SHP77 treated with DMSO at 0.1 percent for 48 hours (cell line): ENCODE measurements around the gene SEC22A.

Experiments
- DNase-seq: peaks from one replicate; lab custom pipeline; 2025; lab: John Stamatoyannopoulos, UW

SEC22A gene

GRCh38 chr3:123287962-123288302 lies 86.2 kb downstream of the SEC22A start:
- DNase-seq = no peak

DNA sequence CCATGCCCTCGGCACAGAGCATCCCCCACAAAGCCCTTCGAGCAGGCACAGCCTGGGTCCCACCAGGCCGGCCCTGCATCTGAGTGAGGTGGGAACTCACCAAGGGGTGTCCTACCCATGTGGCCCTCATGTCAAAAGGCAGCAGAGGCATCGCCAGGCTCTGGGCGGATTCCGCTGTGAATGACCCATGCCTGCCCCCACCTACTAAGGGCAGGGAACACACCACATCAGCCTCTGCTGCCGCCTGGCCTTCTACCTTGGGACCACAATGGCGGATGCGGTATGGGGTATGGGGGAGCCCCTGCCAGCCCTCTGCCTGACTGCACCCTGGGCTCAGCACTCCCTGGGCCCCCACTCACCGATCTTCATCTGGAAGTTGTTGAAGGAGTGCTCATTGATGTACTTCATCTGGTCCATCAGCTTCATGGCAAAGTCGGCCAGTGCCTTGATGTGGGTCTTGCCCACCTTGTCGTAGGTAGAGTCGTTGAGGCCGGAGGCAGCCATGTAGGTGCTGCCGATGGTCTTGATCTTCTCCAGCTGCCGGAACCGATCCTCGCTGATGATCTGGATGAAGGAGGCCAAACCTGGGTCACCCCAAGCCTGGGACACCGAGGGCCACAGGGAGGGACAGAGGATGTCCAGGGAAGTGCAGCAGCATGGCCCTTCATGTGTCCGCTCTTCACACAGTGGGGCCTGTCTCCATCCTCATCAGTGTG lies 87.8 kb downstream of the SEC22A start:
- no peak for DNase-seq

DNA sequence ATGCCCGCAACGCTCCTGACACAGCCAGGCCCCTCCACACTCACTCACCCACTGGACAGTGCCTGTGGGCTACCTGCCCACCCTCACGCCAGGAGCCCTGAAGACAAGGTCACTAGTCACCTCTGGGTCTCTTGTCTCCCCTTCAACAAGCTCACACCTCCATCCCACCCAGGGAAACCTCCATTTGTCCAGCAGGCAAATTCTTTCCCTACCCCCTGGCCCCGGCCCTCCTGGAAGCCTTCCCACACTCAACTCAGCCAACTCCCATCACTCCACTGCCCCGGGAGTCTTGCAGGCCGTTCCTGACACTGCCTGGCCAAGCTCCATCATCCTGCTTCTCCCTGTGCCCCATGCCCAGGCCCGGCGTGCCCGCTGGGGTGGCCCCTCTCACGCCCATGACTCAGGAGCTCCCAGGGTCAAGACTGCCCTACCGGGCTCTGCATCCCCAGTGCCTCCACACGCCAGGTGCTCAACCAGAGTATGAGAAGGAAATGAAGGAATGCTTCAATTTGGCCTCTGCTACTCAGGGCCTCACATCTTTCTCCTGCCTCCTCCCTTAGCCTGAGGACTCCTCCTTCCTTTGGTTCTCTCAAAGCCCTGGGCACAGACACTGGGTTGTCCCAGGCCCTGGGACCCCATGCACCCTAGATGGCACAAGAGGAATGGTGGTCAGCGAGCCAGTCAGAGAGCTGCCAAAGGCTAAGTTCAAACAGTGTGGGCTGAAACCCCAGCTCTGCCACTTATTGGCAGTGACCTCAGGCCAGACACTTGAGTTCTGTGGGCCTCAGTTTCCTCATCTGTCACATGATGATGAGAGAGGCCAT lies 88.6 kb downstream of the SEC22A start:
- DNase-seq = no peak

DNA sequence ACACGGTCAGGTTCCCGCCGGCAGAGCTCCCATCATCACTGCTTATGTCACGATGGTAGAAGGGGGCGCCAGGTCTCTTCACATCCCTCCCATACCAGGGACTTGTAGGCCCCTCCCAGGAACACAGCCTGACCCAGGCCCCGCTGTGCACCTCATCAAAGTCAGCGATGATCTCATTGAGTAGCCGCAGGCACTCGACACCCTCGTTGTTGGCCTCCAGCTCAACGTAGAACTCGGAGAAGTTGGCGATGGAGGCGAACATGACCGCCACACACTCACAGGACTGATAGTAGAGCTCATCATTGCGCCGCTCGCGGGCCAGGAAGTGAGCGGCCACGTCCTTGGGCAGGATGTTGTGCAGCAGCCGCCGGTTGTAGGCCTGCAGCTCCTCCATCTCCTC lies 89.2 kb downstream of the SEC22A start:
- no peak for DNase-seq

DNA sequence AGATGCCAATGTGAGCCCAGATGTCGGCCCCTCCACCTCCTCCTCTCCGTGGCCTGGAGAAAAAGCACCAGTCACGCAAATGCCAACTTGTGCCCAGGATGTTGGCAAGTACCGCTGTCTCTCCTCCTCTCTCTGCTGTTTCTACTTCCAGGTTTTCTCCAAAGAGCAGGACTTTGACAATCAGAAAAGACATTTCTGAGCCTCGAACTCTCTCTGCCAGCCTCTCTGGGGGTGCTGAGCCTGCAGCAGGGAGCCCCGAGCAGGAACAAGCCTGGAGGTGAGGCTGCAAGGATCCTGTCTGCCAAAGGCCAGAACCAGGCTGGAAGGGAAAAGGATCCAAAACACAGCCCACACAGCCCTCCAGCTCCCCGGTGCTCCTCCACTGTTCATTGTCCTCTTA lies 89.7 kb downstream of the SEC22A start:
- no peak for DNase-seq

GRCh38 chr3:123292321-123293310 lies 90.9 kb downstream of the SEC22A start:
- no peak for DNase-seq

DNA sequence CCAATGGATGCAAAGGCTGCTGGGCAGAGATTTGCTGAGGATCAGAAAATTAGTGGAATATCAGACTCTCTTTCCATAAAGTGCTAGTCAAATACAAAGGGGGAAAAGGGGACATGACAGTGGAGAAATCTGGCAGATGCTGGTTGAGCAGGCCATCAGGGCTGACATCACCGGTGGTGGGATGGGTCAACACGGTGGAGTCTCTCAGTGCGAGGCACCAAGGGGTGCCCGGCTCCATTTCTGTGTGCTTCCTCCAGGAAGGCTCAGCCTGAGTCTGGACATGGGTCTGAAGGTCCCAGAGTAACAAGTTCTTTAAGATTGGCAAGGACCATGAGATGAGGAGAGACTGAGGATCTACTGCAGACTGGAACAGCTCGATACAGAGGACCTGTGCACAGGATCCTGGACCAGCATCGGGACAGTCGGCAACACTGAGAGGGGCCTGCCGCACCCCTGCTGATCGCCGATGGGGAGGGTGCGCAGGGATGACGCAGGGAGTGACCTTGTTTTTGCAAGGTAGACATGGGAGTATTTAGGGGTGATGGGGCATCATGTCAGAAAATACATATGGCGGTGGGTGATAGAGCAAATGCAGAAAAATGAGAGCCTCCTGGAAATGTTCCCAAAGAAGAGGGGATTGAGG lies 92.7 kb downstream of the SEC22A start:
- no peak for DNase-seq

GRCh38 chr3:123295171-123295900 lies 93.6 kb downstream of the SEC22A start:
- no peak for DNase-seq

- no peak for DNase-seq
Measured at GRCh38 chr3:123295901-123296250, 94.1 kb downstream of the SEC22A start.

DNA sequence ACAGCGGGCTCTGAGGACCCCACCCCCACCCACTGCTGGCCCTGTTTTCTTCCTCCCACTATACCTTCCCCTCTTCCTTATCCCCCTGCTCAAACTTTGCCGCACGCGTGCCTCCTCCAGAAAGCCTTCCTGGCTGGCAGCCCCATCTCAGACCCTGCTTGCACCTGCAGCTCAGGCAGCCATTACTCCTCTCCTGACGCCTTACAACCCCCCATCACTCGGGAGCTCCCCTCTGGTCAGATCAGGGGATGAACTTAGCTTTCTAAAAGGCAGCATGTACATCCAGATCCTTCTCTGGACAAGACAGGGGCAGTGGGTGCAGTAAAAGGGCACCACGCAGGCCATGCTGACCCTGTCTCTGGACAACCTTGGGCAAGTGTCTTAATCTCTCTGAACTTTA lies 94.5 kb downstream of the SEC22A start:
- no peak for DNase-seq

- DNase-seq = no peak
Measured at GRCh38 chr3:123296836-123297626, 95.3 kb downstream of the SEC22A start.

DNA sequence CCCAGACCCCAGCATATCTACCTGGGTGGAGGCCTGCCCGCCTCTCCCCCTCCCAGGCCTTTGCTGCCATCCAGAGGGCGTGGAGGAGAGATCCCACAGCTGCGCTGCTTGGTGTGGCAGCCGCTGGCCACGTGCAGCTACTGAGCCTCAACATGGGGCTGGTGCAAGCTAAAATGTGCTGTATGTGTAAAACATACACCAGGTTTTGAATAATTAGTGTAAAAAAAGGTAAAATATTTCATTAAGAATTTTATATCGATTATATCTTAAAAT lies 95.8 kb downstream of the SEC22A start:
- no peak for DNase-seq

DNA sequence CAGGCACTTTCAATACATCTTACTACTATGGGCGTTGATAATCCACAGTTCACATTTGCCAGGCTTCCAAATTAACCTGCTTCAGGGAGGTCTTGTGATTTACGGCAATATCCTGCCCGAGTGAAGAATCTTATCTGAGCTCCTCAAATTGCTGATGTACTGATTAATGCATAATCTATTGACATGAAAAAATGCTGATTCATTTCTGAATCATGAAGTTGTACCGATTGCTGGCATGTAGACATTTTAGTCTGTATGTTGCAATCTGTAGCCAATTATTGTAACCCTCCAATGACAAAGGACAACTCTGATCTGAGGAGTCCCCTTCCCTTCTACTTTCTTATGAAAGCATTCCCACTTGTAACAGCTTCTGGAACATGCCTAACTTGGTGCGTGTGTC lies 97.2 kb downstream of the SEC22A start:
- DNase-seq = no peak

DNA sequence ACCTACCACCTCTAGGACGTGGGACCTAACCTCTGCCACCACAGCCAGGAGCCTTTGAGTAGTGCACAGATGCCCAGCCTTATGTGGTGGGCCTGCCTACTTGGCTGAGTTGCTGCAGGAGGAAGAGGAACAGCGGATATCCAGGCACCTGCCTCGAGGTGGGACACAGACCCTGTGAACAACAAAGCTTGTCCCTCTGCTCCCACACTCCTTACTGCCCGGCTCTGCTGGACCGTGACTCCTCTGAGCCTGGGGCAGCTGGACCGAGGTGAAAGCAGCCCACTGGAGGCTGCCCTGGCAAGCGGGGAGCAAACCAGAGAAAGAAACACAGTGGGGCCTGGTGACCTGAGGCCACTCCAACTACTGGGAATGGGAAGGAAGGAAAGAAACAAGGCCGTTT lies 97.8 kb downstream of the SEC22A start:
- no peak for DNase-seq

DNA sequence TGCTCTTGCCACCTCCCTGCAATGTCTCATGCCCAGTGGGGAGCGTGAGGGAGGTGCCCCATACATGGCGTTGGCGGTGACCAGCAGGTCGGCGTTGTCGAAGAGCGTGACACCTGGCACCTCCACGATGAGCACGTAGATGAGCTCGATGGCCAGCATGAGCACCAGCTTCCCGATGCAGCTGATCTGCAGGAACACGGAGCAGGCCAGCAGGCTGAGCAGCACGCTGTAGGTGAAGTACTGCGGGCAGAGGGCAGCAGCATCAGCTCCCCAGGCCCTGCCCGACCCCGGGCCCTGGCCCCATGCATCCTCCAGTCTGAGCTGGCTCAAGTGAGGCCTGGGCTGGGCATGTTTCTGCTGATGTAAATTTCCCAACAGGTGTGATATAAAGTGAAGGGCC lies 98.3 kb downstream of the SEC22A start:
- no peak for DNase-seq

GRCh38 chr3:123300583-123300982 lies 98.8 kb downstream of the SEC22A start:
- DNase-seq = no peak

- DNase-seq = no peak
Measured at GRCh38 chr3:123301331-123302184, 99.8 kb downstream of the SEC22A start.

- no peak for DNase-seq
Measured at GRCh38 chr3:123302961-123303360, 101.2 kb downstream of the SEC22A start.

GRCh38 chr3:123303976-123304560 lies 102.3 kb downstream of the SEC22A start:
- DNase-seq = no peak
